Transverse colon (tissue), 4 donors: ENCODE data around the gene KARS1. TPM values are rescaled to one million over a fixed set of nuclear protein-coding genes. Genes with fewer than 3 reads are reported as not detected.

Experiments
- DNase-seq: peaks from one replicate; pipeline ENCODE4 v3.0.0-alpha.2; 2019
- H3K27ac ChIP-seq, 4 donors: fragments of 200-600 bp; sonication (generic); 2 replicates each; pipeline ENCODE4 v1.5.1; 2016 to 2018; ENCODE audit warnings: inconsistent platforms in 4 of 4
- H3K27me3 ChIP-seq: fragments of 200-600 bp; sonication (generic); 2 replicates; pipeline ENCODE4 v1.5.1; 2017; ENCODE audit warnings: inconsistent platforms
- H3K36me3 ChIP-seq, 4 donors: fragments of 200-600 bp; sonication (generic); 2 replicates each; pipeline ENCODE4 v1.5.1; 2017 to 2019; ENCODE audit warnings: inconsistent platforms in 4 of 4
- H3K4me1 ChIP-seq, 4 donors: fragments of 200-600 bp; sonication (generic); 2 replicates each; pipeline ENCODE4 v1.5.1; 2017 to 2020; ENCODE audit warnings: inconsistent platforms in 4 of 4
- H3K4me3 ChIP-seq, 4 donors: fragments of 200-600 bp; sonication (generic); 1 replicate in 1 of 4; 2 replicates in 3 of 4; pipeline versions ENCODE4 v1.5.1 to v1.6.1; 2017 to 2019; ENCODE audit warnings: inconsistent platforms in 4 of 4
- H3K9me3 ChIP-seq, 2 donors: fragments of 200-600 bp; sonication (generic); 2 replicates each; pipeline ENCODE4 v1.5.1; 2017 to 2019; ENCODE audit warnings: inconsistent platforms in 2 of 2
- EP300 ChIP-seq: sonication (generic); formaldehyde crosslinking; IDR thresholded peaks from one replicate; pipeline ENCODE4 v1.6.1; 2017; ENCODE audit warnings: antibody characterized with exemption, low read depth
- POLR2A ChIP-seq: fragments of 450-650 bp; IDR thresholded peaks from one replicate; pipeline ENCODE4 v1.6.1; 2016; ENCODE audit warnings: antibody characterized with exemption, mild to moderate bottlenecking, moderate library complexity
- POLR2AphosphoS5 ChIP-seq, 3 donors: sonication (generic); formaldehyde crosslinking; IDR thresholded peaks; one replicate each; pipeline ENCODE4 v1.6.1; 2016; ENCODE audit warnings: antibody characterized with exemption in 3 of 3
- WGBS, 2 donors: methylation state at CpG; one replicate each; pipeline ENCODE4 v1.1.5; 2018; ENCODE audit warnings: low coverage in 1 of 2; 5-methylcytosine and 5-hydroxymethylcytosine counted together
- in situ Hi-C, 4 donors: fragments of 200-750 bp; cut with MboI; loops; one replicate each; pipeline versions ENCODE4 v1.15.0 to v1.15.1; 2017; ENCODE audit warnings: low sequenced_read_pairs in 3 of 4, low pct_ligation_motif_present in 1 of 4, low pct_unique_long_range_greater_than_20kb in 1 of 4
- intact Hi-C: fragments of 100-400 bp; cut with DNase I; formaldehyde crosslinking; loops from one replicate; pipeline ENCODE4 v1.15.1; 2023; ENCODE audit warnings: low total_unique reads
- total RNA-seq, 4 donors: library from RNA; depleted of rRNA; stranded (reverse); fragments of >200 nt; gene quantifications; one replicate each; pipeline ENCODE4 v1.1.0, GENCODE V29; 2016
- TF ChIP-seq, protein P1 (sequence below), 5 experiments: fragments of 200-600 bp in 3 of 5; fragments of 450-650 bp in 2 of 5; sonication (generic) in 3 of 5; IDR thresholded peaks; 1 replicate in 2 of 5; 2 replicates in 3 of 5; pipeline ENCODE4 v1.5.1; 2016 to 2017; ENCODE audit warnings: antibody characterized with exemption in 5 of 5, inconsistent platforms in 3 of 5, mild to moderate bottlenecking in 2 of 5, moderate library complexity in 1 of 5

The KARS1 gene
- total RNA-seq, 4 donors from 2014 or later = 15.3 to 86.5 (median 76.4) TPM

DNA sequence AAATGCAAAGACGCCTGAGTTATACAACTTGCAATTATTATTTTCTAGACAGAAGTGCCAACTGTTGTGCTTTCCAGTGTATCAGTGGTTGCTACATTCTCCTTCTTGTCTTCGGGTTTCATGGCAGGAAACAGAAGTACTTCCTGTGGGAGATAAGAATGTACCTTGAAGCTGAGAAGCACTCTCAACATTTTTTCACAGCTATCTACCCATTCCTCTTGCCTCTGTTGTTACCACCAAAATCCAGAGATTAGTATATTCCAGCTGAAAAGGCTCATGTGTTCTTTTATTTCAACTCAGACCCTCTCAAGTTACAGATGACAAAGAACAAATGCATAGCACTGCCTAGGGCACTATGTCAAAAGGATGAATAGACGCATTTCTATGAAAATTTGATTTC, 19.6 kb downstream of the KARS1 start:
- intact Hi-C loops (no loop called here), in situ Hi-C loops (loop anchor here in 2 of 4 donors (25.0 kb wide), 2 partner anchors 166 to 1559 kb away; partner anchors contain the start of genes TMEM170A (in 2 of the 2), MON1B (in 1 of the 2) and SYCE1L (in 1 of the 2))
- 44 to 58% methylated on average over 1 to 3 of the region's 3 CpGs for WGBS, 2 donors
- H3K27ac ChIP-seq = no peak overlapping the region
- no peak overlapping the region for H3K4me3 ChIP-seq
- DNase-seq = no peak
- H3K27me3 ChIP-seq = no peaks in the 10 kb centered on the region
- TF ChIP-seq POLR2AphosphoS5 (IDR thresholded peaks at IDR 0.05) (no peak), EP300 (no peak), POLR2A (no peak)
- TF ChIP-seq, protein P1, sequence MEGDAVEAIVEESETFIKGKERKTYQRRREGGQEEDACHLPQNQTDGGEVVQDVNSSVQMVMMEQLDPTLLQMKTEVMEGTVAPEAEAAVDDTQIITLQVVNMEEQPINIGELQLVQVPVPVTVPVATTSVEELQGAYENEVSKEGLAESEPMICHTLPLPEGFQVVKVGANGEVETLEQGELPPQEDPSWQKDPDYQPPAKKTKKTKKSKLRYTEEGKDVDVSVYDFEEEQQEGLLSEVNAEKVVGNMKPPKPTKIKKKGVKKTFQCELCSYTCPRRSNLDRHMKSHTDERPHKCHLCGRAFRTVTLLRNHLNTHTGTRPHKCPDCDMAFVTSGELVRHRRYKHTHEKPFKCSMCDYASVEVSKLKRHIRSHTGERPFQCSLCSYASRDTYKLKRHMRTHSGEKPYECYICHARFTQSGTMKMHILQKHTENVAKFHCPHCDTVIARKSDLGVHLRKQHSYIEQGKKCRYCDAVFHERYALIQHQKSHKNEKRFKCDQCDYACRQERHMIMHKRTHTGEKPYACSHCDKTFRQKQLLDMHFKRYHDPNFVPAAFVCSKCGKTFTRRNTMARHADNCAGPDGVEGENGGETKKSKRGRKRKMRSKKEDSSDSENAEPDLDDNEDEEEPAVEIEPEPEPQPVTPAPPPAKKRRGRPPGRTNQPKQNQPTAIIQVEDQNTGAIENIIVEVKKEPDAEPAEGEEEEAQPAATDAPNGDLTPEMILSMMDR (IDR thresholded peaks at IDR 0.05) = no peak
- peaks cover 0 to 4% (median 2%) of the 10 kb centered on the region in 4 donors for H3K4me1 ChIP-seq
- peaks cover 0 to 51% (median 22%) of the 10 kb centered on the region in 4 donors for H3K36me3 ChIP-seq
- H3K9me3 ChIP-seq = no peaks in the 10 kb centered on the region

DNA sequence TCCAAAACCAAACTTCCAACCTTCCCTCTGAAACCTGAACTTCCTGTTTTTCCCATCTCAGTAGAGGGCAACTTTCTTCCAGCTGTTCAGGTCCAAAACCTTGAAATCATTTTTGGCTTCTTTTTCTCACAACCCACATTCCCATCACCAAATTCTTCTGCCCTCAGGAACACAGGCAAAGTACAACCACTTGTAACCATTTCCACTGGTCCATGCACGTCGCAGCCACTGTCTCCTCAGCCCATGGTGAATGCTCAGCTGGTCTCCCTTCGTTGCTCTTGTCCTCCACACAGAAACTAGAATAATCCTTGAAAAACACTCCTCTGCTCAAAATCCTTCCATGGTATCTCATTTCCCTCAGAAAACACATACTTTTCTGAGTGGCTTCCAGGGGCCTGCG, 20.7 kb downstream of the KARS1 start:
- Histone ChIP-seq H3K36me3 (peaks cover 0 to 47% (median 18%) of the 10 kb centered on the region in 4 donors), H3K9me3 (no peaks in the 10 kb centered on the region), H3K27me3 (no peaks in the 10 kb centered on the region), H3K4me1 (peaks cover 5 to 14% (median 10%) of the 10 kb centered on the region in 4 donors), H3K4me3 (no peak overlapping the region), H3K27ac (no peak overlapping the region)
- WGBS, 2 donors = 83 to 91% methylated on average over 3 to 4 of the region's 4 CpGs
- in situ Hi-C loops (loop anchor here in 2 of 4 donors (25.0 kb wide), 2 partner anchors 165 to 1560 kb away; partner anchors contain the start of genes TMEM170A (in 2 of the 2), MON1B (in 1 of the 2) and SYCE1L (in 1 of the 2)), intact Hi-C loops (no loop called here)
- TF ChIP-seq POLR2AphosphoS5 (IDR thresholded peaks at IDR 0.05) (no peak), EP300 (no peak), POLR2A (no peak)
- TF ChIP-seq, protein P1 (IDR thresholded peaks at IDR 0.05) = no peak
- DNase-seq = no peak

DNA sequence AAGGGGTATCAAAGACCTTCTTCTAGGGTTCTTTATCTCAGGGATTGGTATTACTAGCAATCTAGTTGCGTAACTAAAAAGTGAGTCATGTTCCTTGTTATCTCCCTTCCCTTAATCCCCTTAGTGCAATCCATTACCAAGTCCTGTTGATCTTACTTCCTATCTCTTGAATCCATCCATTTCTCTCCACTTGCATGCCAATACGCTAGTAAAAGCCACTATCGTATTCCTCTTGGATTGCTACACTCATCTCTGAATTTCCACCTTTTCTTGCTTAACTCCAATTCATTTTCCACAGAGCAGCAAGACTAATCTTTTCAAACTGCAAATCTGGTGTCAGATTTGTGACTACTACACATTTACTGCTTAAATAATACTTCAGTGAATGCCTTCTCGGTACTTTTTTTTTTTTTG, 22.5 kb downstream of the KARS1 start:
- no peak overlapping the region for H3K27ac ChIP-seq
- no peak for DNase-seq
- peaks cover 11 to 26% (median 16%) of the 10 kb centered on the region in 4 donors for H3K4me1 ChIP-seq
- 81% methylated on average over 4 of the region's 4 CpGs for WGBS, 2 donors
- H3K9me3 ChIP-seq = no peaks in the 10 kb centered on the region
- TF ChIP-seq POLR2A (no peak), POLR2AphosphoS5 (IDR thresholded peaks at IDR 0.05) (no peak), EP300 (no peak)
- TF ChIP-seq, protein P1 (IDR thresholded peaks at IDR 0.05) = no peak
- peaks cover 0 to 30% (median 9%) of the 10 kb centered on the region in 4 donors for H3K36me3 ChIP-seq
- no peak overlapping the region for H3K4me3 ChIP-seq
- no peaks in the 10 kb centered on the region for H3K27me3 ChIP-seq
- intact Hi-C loops (no loop called here), in situ Hi-C loops (loop anchor here in 2 of 4 donors (25.0 kb wide), 2 partner anchors 163 to 1562 kb away; partner anchors contain the start of genes TMEM170A (in 2 of the 2), MON1B (in 1 of the 2) and SYCE1L (in 1 of the 2))

- Histone ChIP-seq H3K4me3 (peak within 1 kb of the TSS; percentile 51 to 72 (median 62)), H3K4me1 (peaks cover 11 to 26% (median 16%) of the 10 kb centered on the region in 4 donors), H3K36me3 (peaks cover 0 to 10% (median under 1%) of the 10 kb centered on the region in 4 donors), H3K27me3 (no peaks in the 10 kb centered on the region), H3K9me3 (no peaks in the 10 kb centered on the region), H3K27ac (peak within 1 kb of the TSS; percentile 92 to 97 (median 94))
- no peak for TF ChIP-seq EP300
- peak; percentile 85 for TF ChIP-seq POLR2A
- TF ChIP-seq, protein P1 (IDR thresholded peaks at IDR 0.05) = no peak
- TF ChIP-seq POLR2AphosphoS5 (IDR thresholded peaks at IDR 0.05) = peak; percentile 92 to 97 (median 93)
- DNase-seq = peak; percentile 99
- WGBS, 2 donors = 0 to 1% methylated on average over 11 to 61 of the region's 62 CpGs
- intact Hi-C loops = loop anchor here (2.0 kb wide), 1 partner anchor 56 kb away; the partner anchor contains the start of gene GABARAPL2
- in situ Hi-C loops = no loop called here
Measured at GRCh38 chr16:75622761-75623605, 24.5 kb downstream of the KARS1 start, which contains the start of gene ADAT1. Gene ADAT1, minus strand, starts transcription at chr16:75623281. Its CDS starts 2,482 bp downstream, at chr16:75620799.
